Neural progenitor cell (in vitro differentiated cells): ENCODE results near the gene NUDT21. TPM values are rescaled to one million over a fixed set of nuclear protein-coding genes. Genes with fewer than 3 reads are reported as not detected.

Experiments
- DNase-seq: peaks from one replicate; pipeline ENCODE4 v3.0.0-alpha.2; 2016; ENCODE audit warnings: low spot score
- H2AFZ ChIP-seq: fragments of 200-600 bp; sonication (generic); replicated peaks from 2 replicates; pipeline ENCODE4 v1.6.1; 2016; ENCODE audit warnings: antibody characterized with exemption
- H3F3A ChIP-seq: fragments of 200-600 bp; sonication (generic); 2 replicates; pipeline ENCODE4 v1.6.1; 2016; ENCODE audit warnings: antibody characterized with exemption, low read depth
- H3K27ac ChIP-seq: fragments of 200-600 bp; sonication (generic); 2 replicates; pipeline ENCODE4 v1.5.1; 2016; ENCODE audit warnings: mild to moderate bottlenecking
- H3K27me3 ChIP-seq: fragments of 200-600 bp; sonication (generic); 2 replicates; pipeline ENCODE4 v1.6.1; 2016; ENCODE audit warnings: mild to moderate bottlenecking, moderate library complexity
- H3K36me3 ChIP-seq: fragments of 200-600 bp; sonication (generic); 2 replicates; pipeline ENCODE4 v1.5.1; 2016
- H3K4me1 ChIP-seq: fragments of 200-600 bp; sonication (generic); 2 replicates; pipeline ENCODE4 v1.6.1; 2016; ENCODE audit warnings: mixed run types
- H3K4me2 ChIP-seq: fragments of 200-600 bp; sonication (generic); 2 replicates; pipeline ENCODE4 v1.6.1; 2016
- H3K4me3 ChIP-seq: fragments of 200-600 bp; sonication (generic); 2 replicates; pipeline ENCODE4 v1.5.1; 2016
- H3K79me2 ChIP-seq: fragments of 200-600 bp; sonication (generic); 2 replicates; pipeline ENCODE4 v1.6.1; 2016; ENCODE audit warnings: low read depth
- H3K9ac ChIP-seq: fragments of 200-600 bp; sonication (generic); 2 replicates; pipeline ENCODE4 v1.6.1; 2016
- H3K9me3 ChIP-seq: fragments of 200-600 bp; sonication (generic); 2 replicates; pipeline ENCODE4 v1.5.1; 2016; ENCODE audit warnings: low read depth
- H4K20me1 ChIP-seq: fragments of 200-600 bp; sonication (generic); 2 replicates; pipeline ENCODE4 v1.6.1; 2016; ENCODE audit warnings: low read depth
- H3K27ac Mint-ChIP-seq: 3 replicates; pipeline ENCODE4 v1.8.0; 2021; ENCODE audit warnings: mixed read lengths
- H3K27me3 Mint-ChIP-seq: 2 replicates; pipeline ENCODE4 v1.8.0; 2022; ENCODE audit warnings: low read depth, mild to moderate bottlenecking, inconsistent platforms, moderate library complexity, mixed read lengths; ENCODE audit not compliant: insufficient read depth
- H3K36me3 Mint-ChIP-seq: 3 replicates; pipeline ENCODE4 v1.8.0; 2021; ENCODE audit warnings: mixed read lengths
- H3K4me1 Mint-ChIP-seq: 3 replicates; pipeline ENCODE4 v1.8.0; 2021; ENCODE audit warnings: mixed read lengths
- H3K4me3 Mint-ChIP-seq: 3 replicates; pipeline ENCODE4 v1.8.0; 2021; ENCODE audit warnings: mild to moderate bottlenecking, moderate library complexity, mixed read lengths
- H3K9me3 Mint-ChIP-seq: 3 replicates; pipeline ENCODE4 v1.8.0; 2020; ENCODE audit warnings: mixed read lengths
- EZH2 ChIP-seq: fragments of 200-600 bp; sonication (generic); IDR thresholded peaks from 2 replicates; pipeline ENCODE4 v1.6.1; 2017; ENCODE audit warnings: antibody characterized with exemption, mild to moderate bottlenecking, moderate library complexity
- EZH2phosphoT487 ChIP-seq: fragments of 200-600 bp; sonication (generic); IDR thresholded peaks from 2 replicates; pipeline ENCODE4 v1.6.1; 2017; ENCODE audit warnings: antibody characterized with exemption
- total RNA-seq: library from RNA; depleted of rRNA; stranded (reverse); fragments of >200 nt; gene quantifications from 2 replicates; pipeline ENCODE4 v1.2.3, GENCODE V29; 2015; ENCODE audit warnings: low replicate concordance
- TF ChIP-seq, protein P1 (sequence below): fragments of 200-600 bp; sonication (generic); IDR thresholded peaks from 2 replicates; pipeline ENCODE4 v1.5.1; 2017; ENCODE audit warnings: antibody characterized with exemption, mild to moderate bottlenecking

Gene NUDT21
- total RNA-seq, 1 donor from 2014 or later = 256 TPM

DNA sequence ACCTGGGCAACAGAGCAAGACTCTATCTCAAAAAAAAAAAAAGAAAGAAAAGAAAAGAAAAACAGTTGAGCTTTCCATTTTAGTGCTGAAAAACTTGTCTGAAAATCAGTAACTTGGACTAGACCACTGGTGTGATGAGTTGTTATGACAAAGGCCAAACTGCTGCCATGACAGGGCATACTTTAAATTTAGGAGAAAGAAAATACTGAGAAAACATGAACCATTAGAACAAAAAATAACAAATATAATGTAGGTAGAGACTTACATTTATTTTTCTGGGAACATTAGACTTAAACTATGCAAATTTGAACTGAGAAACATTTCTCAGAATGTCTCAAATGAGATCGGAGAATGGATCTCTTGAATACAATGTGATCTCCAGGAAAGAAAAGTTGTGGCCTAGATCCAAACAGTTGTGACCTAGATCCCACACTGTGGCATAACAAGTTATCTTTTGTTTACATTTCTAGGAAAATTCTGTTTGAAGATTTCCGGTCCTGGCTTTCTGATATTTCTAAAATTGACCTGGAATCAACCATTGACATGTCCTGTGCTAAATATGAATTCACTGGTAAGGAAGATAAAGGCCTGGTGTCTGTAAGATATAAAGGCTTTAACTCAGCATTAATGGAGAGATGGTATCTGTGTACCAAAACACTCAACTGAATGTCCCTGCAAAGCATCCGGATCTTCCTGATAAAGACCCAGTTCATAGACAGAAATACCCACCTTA, 11.1 kb upstream of the NUDT21 start:
- no peaks in the 10 kb centered on the region for H3F3A ChIP-seq
- Mint-ChIP-seq H3K36me3 (peaks cover 31% of the 10 kb centered on the region), H3K4me3 (no peak overlapping the region), H3K4me1 (no peaks in the 10 kb centered on the region), H3K9me3 (no peaks in the 10 kb centered on the region), H3K27me3 (no peaks in the 10 kb centered on the region), H3K27ac (no peak overlapping the region)
- H3K4me3 ChIP-seq = no peak overlapping the region
- no peaks in the 10 kb centered on the region for H3K79me2 ChIP-seq
- no peak overlapping the region for H3K4me2 ChIP-seq
- no peak overlapping the region for H2AFZ ChIP-seq
- H3K27ac ChIP-seq = no peak overlapping the region
- H3K9ac ChIP-seq = no peak overlapping the region
- no peaks in the 10 kb centered on the region for H3K27me3 ChIP-seq
- peaks cover 22% of the 10 kb centered on the region for H3K36me3 ChIP-seq
- no peaks in the 10 kb centered on the region for H3K9me3 ChIP-seq
- TF ChIP-seq, protein P1, sequence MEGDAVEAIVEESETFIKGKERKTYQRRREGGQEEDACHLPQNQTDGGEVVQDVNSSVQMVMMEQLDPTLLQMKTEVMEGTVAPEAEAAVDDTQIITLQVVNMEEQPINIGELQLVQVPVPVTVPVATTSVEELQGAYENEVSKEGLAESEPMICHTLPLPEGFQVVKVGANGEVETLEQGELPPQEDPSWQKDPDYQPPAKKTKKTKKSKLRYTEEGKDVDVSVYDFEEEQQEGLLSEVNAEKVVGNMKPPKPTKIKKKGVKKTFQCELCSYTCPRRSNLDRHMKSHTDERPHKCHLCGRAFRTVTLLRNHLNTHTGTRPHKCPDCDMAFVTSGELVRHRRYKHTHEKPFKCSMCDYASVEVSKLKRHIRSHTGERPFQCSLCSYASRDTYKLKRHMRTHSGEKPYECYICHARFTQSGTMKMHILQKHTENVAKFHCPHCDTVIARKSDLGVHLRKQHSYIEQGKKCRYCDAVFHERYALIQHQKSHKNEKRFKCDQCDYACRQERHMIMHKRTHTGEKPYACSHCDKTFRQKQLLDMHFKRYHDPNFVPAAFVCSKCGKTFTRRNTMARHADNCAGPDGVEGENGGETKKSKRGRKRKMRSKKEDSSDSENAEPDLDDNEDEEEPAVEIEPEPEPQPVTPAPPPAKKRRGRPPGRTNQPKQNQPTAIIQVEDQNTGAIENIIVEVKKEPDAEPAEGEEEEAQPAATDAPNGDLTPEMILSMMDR = no peak
- no peak for TF ChIP-seq EZH2phosphoT487
- TF ChIP-seq EZH2 = no peak
- DNase-seq = no peak
- H3K4me1 ChIP-seq = no peaks in the 10 kb centered on the region
- no peaks in the 10 kb centered on the region for H4K20me1 ChIP-seq

GRCh38 chr16:56460101-56460500, 9.0 kb upstream of the NUDT21 start:
- no peaks in the 10 kb centered on the region for H3K4me1 Mint-ChIP-seq
- no peaks in the 10 kb centered on the region for H4K20me1 ChIP-seq
- H3K4me3 ChIP-seq = no peak overlapping the region
- no peaks in the 10 kb centered on the region for H3K9me3 ChIP-seq
- no peaks in the 10 kb centered on the region for H3K27me3 Mint-ChIP-seq
- no peak overlapping the region for H3K27ac Mint-ChIP-seq
- H3K4me2 ChIP-seq = no peak overlapping the region
- no peak overlapping the region for H3K4me3 Mint-ChIP-seq
- peaks cover 37% of the 10 kb centered on the region for H3K36me3 Mint-ChIP-seq
- no peaks in the 10 kb centered on the region for H3K4me1 ChIP-seq
- no peak overlapping the region for H3K9ac ChIP-seq
- H3K79me2 ChIP-seq = no peaks in the 10 kb centered on the region
- H3K36me3 ChIP-seq = peaks cover 29% of the 10 kb centered on the region
- no peak for TF ChIP-seq EZH2phosphoT487
- TF ChIP-seq, protein P1 = no peak
- TF ChIP-seq EZH2 = no peak
- no peaks in the 10 kb centered on the region for H3K27me3 ChIP-seq
- no peak overlapping the region for H2AFZ ChIP-seq
- DNase-seq = no peak
- H3K27ac ChIP-seq = no peak overlapping the region
- H3F3A ChIP-seq = no peaks in the 10 kb centered on the region
- H3K9me3 Mint-ChIP-seq = no peaks in the 10 kb centered on the region

- no peaks in the 10 kb centered on the region for H3K27me3 Mint-ChIP-seq
- peaks cover 3% of the 10 kb centered on the region for H4K20me1 ChIP-seq
- no peak overlapping the region for H3K4me3 Mint-ChIP-seq
- no peaks in the 10 kb centered on the region for H3K9me3 Mint-ChIP-seq
- H2AFZ ChIP-seq = no peak overlapping the region
- H3K4me1 Mint-ChIP-seq = peaks cover under 1% of the 10 kb centered on the region
- H3F3A ChIP-seq = no peaks in the 10 kb centered on the region
- H3K9me3 ChIP-seq = no peaks in the 10 kb centered on the region
- H3K27ac Mint-ChIP-seq = no peak overlapping the region
- no peak for TF ChIP-seq EZH2
- no peak for TF ChIP-seq EZH2phosphoT487
- TF ChIP-seq, protein P1 = no peak
- H3K36me3 ChIP-seq = peaks cover 20% of the 10 kb centered on the region
- H3K36me3 Mint-ChIP-seq = peaks cover 36% of the 10 kb centered on the region
- no peak overlapping the region for H3K27ac ChIP-seq
- peaks cover 14% of the 10 kb centered on the region for H3K79me2 ChIP-seq
- H3K4me3 ChIP-seq = no peak overlapping the region
- no peaks in the 10 kb centered on the region for H3K27me3 ChIP-seq
- H3K4me2 ChIP-seq = no peak overlapping the region
- no peak overlapping the region for H3K9ac ChIP-seq
- no peaks in the 10 kb centered on the region for H3K4me1 ChIP-seq
- no peak for DNase-seq
Observed at GRCh38 chr16:56457927-56458470, 6.9 kb upstream of the NUDT21 start.
